Measurements from ENCODE around the gene PCDHGB2.

DNA sequence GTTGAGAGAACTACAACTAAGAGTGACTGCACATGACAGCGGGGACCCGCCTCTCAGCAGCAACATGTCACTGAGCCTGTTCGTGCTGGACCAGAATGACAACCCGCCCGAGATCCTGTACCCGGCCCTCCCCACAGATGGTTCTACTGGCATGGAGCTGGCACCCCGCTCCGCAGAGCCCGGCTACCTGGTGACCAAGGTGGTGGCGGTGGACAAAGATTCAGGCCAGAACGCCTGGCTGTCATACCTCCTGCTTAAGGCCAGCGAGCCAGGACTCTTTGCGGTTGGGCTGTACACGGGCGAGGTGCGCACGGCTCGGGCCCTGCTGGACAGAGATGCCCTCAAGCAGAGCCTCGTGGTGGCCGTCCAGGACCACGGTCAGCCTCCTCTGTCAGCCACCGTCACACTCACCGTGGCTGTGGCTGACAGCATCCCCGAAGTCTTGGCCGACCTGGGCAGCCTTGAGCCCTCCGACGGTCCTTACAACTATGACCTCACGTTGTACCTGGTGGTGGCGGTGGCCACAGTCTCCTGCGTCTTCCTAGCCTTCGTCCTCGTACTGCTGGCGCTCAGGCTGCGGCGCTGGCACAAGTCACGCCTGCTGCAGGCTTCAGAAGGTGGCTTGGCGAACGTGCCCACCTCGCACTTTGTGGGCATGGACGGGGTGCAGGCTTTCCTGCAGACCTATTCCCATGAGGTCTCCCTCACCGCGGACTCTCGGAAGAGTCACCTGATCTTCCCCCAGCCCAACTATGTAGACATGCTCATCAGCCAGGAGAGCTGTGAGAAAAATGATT lies 24.9 kb downstream of the PCDHGB2 start:
- TF ChIP-seq, protein P1, sequence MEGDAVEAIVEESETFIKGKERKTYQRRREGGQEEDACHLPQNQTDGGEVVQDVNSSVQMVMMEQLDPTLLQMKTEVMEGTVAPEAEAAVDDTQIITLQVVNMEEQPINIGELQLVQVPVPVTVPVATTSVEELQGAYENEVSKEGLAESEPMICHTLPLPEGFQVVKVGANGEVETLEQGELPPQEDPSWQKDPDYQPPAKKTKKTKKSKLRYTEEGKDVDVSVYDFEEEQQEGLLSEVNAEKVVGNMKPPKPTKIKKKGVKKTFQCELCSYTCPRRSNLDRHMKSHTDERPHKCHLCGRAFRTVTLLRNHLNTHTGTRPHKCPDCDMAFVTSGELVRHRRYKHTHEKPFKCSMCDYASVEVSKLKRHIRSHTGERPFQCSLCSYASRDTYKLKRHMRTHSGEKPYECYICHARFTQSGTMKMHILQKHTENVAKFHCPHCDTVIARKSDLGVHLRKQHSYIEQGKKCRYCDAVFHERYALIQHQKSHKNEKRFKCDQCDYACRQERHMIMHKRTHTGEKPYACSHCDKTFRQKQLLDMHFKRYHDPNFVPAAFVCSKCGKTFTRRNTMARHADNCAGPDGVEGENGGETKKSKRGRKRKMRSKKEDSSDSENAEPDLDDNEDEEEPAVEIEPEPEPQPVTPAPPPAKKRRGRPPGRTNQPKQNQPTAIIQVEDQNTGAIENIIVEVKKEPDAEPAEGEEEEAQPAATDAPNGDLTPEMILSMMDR (optimal IDR thresholded peaks at IDR 0.05 in 1 of 3, IDR thresholded peaks at IDR 0.05 in 1 of 3, conservative IDR thresholded peaks at IDR 0.05 in 1 of 3; ENCODE audit: extremely low read depth in 1 of 3, insufficient read depth in 2 of 3, low read length in 3 of 3) = no peak
- no peak for TF ChIP-seq EZH2 (IDR thresholded peaks at IDR 0.05; ENCODE audit: low read length)
